IPS-NIHi11 (cell line): ENCODE results near the gene DMWD.

ENCODE experiments used
- DNase-seq: peaks from one replicate; pipeline ENCODE4 v3.0.0; 2012; ENCODE audit warnings: mixed read lengths, low spot score

DMWD gene

GRCh38 chr19:45745606-45746005 is 47.0 kb downstream of the DMWD start:
- DNase-seq: no peak

- DNase-seq: no peak
These were observed 49.7 kb downstream of the DMWD start for GRCh38 chr19:45742969-45743368.

GRCh38 chr19:45739498-45740439 is 52.9 kb downstream of the DMWD start:
- DNase-seq: no peak

- DNase-seq: no peak
These were observed 59.4 kb downstream of the DMWD start, which contains the start of gene MEIOSIN for GRCh38 chr19:45733160-45733810. TSS of gene MEIOSIN (plus strand) at chr19:45733439. CDS start at chr19:45735377, 1,938 bp downstream.
